Lower lobe of right lung (tissue), 2 donors: ENCODE data around the gene MMP20. TPM values are rescaled to one million over a fixed set of nuclear protein-coding genes. Genes with fewer than 3 reads are reported as not detected.

ENCODE experiments used
- ATAC-seq, 2 donors: fragments of 200-7000 bp; cut with Tn5 transposase; one replicate each; pipeline ENCODE4 v1.9.1; 2020 to 2022; ENCODE audit warnings: mild to moderate bottlenecking in 2 of 2, moderate library complexity in 2 of 2
- DNase-seq: peaks from one replicate; pipeline ENCODE4 v3.0.0-alpha.2; 2020
- H3K27ac ChIP-seq: fragments of 200-600 bp; one replicate; pipeline ENCODE4 v1.8.0; 2022
- H3K27me3 ChIP-seq: fragments of 200-600 bp; one replicate; pipeline ENCODE4 v1.8.0; 2022; ENCODE audit warnings: low read depth
- H3K36me3 ChIP-seq: fragments of 200-600 bp; one replicate; pipeline ENCODE4 v1.8.0; 2022; ENCODE audit warnings: mild to moderate bottlenecking
- H3K4me1 ChIP-seq: fragments of 200-600 bp; one replicate; pipeline ENCODE4 v1.8.0; 2022
- H3K4me3 ChIP-seq: fragments of 200-600 bp; one replicate; pipeline ENCODE4 v1.8.0; 2022; ENCODE audit warnings: mild to moderate bottlenecking
- H3K9me3 ChIP-seq: fragments of 200-600 bp; one replicate; pipeline ENCODE4 v1.8.0; 2022
- intact Hi-C: fragments of 100-400 bp; cut with DNase I; formaldehyde crosslinking; loops from one replicate; pipeline ENCODE4 v1.11.0; 2022
- total RNA-seq: library from RNA; stranded (reverse); fragmentation: NEBNext Ultra II Directional; extraction: Animal tissue kit (Norgen Biotek cat#: 25700); gene quantifications from one replicate; pipeline ENCODE4 v1.2.1, GENCODE V29; 2021
- TF ChIP-seq, protein P1 (sequence below): fragments of 200-600 bp; IDR thresholded peaks from one replicate; pipeline ENCODE4 v1.8.0; 2022; ENCODE audit warnings: antibody characterized with exemption, mild to moderate bottlenecking
- donor health status: DM: no; HTN: yes; CAD: no; lungs with severe emphysema.

The MMP20 gene
- total RNA-seq, 1 donor from 2014 or later = not detected

DNA sequence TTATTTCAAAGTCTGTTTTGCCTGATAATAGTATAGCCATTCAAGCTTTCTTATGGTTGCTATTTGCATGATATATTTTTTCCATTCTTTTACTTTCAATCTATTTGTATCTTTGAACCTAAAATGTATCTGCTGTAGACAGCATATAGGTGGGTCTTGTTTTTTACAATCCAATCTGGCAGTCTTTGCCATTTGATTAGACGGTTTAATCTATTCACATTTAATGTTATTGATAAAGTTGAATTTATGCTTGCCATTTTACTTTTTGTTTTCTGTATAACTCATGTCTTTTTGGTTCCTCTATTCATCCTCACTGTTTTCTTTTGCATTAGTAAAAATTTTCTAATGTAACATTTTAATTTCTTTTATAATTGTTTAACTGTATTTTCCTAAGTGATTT, 37.4 kb downstream of the MMP20 start:
- Histone ChIP-seq H3K4me1 (no peaks in the 10 kb centered on the region), H3K36me3 (no peaks in the 10 kb centered on the region), H3K27ac (no peak overlapping the region), H3K27me3 (no peaks in the 10 kb centered on the region), H3K9me3 (no peaks in the 10 kb centered on the region), H3K4me3 (no peak overlapping the region)
- TF ChIP-seq, protein P1, sequence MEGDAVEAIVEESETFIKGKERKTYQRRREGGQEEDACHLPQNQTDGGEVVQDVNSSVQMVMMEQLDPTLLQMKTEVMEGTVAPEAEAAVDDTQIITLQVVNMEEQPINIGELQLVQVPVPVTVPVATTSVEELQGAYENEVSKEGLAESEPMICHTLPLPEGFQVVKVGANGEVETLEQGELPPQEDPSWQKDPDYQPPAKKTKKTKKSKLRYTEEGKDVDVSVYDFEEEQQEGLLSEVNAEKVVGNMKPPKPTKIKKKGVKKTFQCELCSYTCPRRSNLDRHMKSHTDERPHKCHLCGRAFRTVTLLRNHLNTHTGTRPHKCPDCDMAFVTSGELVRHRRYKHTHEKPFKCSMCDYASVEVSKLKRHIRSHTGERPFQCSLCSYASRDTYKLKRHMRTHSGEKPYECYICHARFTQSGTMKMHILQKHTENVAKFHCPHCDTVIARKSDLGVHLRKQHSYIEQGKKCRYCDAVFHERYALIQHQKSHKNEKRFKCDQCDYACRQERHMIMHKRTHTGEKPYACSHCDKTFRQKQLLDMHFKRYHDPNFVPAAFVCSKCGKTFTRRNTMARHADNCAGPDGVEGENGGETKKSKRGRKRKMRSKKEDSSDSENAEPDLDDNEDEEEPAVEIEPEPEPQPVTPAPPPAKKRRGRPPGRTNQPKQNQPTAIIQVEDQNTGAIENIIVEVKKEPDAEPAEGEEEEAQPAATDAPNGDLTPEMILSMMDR = no peak
- no peak for ATAC-seq
- intact Hi-C loops = no loop called here
- DNase-seq = no peak

DNA sequence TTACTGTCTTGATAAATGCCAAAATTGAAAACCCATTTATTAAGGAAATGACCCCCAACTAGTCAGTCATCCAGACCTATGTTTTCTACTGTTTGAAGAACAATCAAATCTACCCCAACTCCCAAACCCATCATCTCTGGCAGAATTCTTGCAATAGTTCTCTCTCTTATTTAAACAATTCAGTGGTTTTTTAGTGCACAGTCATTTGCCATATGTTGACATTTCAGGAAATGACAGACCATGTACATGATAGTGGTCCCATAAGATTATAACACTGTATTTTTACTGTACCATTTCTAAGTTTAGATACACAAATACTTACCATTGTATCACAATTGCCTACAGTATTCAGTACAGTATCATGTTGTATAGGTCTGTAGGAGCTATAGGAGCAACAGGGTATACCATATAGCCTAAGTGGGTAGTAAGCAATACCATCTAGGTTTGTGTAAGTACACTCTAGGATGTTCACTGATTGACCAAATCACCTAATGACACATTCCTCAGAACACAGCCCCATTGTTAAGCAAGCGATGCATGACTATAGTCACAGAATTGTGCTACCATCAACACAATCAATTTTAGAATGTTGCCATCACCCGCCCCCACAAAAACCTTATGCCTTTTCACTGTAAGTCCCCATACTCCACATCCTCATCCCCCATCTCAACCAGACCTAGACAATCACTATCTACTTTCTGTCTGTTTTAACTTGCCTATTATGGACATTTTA, 41.8 kb downstream of the MMP20 start:
- intact Hi-C loops = no loop called here
- Histone ChIP-seq H3K27me3 (no peaks in the 10 kb centered on the region), H3K4me3 (no peak overlapping the region), H3K27ac (no peak overlapping the region), H3K4me1 (no peaks in the 10 kb centered on the region), H3K9me3 (no peaks in the 10 kb centered on the region), H3K36me3 (no peaks in the 10 kb centered on the region)
- TF ChIP-seq, protein P1 = no peak
- DNase-seq (no peak), ATAC-seq (no peak)

DNA sequence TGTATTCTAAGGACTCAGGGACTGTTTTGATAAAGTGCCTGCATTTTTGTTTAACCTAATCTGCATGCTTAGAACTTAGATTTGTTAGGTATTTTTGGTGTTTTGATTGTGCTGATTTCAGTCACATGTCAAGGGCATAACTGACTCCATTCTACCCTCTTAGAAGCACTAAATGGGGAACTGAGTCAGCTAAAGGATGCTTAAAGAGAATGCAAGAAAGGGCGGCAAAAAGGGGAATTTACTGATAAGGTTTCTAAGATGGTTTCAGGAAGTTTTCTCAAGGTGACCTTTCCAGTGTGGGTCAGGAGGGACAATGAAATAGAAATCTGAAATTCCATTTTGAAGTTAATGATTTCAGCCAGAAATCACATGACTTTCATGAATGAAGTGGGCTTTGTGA, 43.0 kb downstream of the MMP20 start:
- no peak for ATAC-seq
- H3K4me3 ChIP-seq = no peak overlapping the region
- intact Hi-C loops = no loop called here
- H3K9me3 ChIP-seq = no peaks in the 10 kb centered on the region
- TF ChIP-seq, protein P1 = no peak
- no peak for DNase-seq
- no peaks in the 10 kb centered on the region for H3K27me3 ChIP-seq
- H3K4me1 ChIP-seq = no peaks in the 10 kb centered on the region
- H3K36me3 ChIP-seq = no peaks in the 10 kb centered on the region
- H3K27ac ChIP-seq = no peak overlapping the region

DNA sequence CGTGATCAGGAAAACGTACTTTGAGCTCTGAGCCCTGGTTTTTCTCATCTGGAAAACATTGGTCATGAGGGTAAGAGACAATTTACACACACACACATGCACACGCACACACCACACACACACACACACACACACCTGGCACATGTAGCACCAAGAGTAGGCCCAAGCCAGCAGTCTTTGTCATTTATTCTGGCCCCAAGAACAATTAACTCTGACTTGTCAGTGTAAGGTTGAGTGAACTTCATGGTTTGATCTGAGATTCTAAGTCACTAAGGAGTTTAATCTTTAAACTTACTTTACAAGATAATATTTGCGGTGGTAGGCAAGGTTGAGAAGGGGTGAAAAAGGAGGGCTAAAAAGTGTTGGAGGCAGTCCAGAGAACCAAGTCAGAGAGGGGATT, 44.1 kb downstream of the MMP20 start:
- DNase-seq (no peak), ATAC-seq (no peak)
- no peaks in the 10 kb centered on the region for H3K27me3 ChIP-seq
- no peak overlapping the region for H3K4me3 ChIP-seq
- no peaks in the 10 kb centered on the region for H3K9me3 ChIP-seq
- intact Hi-C loops = no loop called here
- TF ChIP-seq, protein P1 = no peak
- no peak overlapping the region for H3K27ac ChIP-seq
- H3K4me1 ChIP-seq = no peaks in the 10 kb centered on the region
- no peaks in the 10 kb centered on the region for H3K36me3 ChIP-seq

DNA sequence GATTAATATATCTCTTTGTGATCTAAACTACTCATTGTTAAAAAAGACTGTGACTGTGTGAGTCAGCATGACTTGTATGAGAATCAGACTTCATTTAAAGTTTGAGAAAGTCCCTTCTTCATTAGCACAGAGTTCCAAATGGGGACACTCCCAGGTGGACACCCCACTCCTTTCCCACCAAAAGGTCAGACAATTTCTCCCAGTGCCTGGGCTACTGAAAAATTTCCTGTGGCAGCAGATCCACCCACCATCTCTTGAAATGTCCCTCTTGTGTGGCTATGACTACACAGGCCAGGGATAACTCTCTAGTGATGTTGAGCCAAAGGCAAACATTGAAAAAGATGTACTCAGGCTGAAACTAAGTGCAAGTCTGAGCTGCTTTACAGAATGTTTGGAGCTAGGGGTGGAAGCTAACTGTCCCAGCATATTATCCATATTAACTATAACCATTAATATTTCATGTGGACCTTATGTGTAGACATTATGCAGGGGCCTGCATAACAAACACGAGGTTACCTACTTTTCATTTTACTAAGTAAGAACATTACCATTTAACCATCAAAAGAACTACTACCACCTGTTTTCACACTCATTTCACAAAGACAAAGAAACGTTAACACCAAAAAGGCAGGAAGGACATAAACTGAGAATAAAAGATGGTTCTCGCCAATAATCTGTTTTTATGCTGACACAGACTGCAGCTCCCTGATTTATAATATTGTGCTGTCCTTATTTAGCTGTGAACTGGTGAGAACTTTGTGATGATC, 44.8 kb downstream of the MMP20 start:
- no peaks in the 10 kb centered on the region for H3K4me1 ChIP-seq
- H3K9me3 ChIP-seq = no peaks in the 10 kb centered on the region
- intact Hi-C loops = no loop called here
- no peaks in the 10 kb centered on the region for H3K36me3 ChIP-seq
- H3K27ac ChIP-seq = no peak overlapping the region
- ATAC-seq = no peak
- TF ChIP-seq, protein P1 = no peak
- DNase-seq = no peak
- H3K4me3 ChIP-seq = no peak overlapping the region
- no peaks in the 10 kb centered on the region for H3K27me3 ChIP-seq
